Gastroesophageal sphincter (tissue), 4 donors: ENCODE results near the gene ORMDL3. TPM values are rescaled to one million over a fixed set of nuclear protein-coding genes. Genes with fewer than 3 reads are reported as not detected.

Source experiments
- ATAC-seq: fragments of 150-250 bp; one replicate; pipeline ENCODE4 v1.9.1; 2016; ENCODE audit warnings: mild to moderate bottlenecking, moderate library complexity
- H3K27ac ChIP-seq, 4 donors: fragments of 200-600 bp; sonication (generic) in 3 of 4; 1 replicate in 3 of 4; 2 replicates in 1 of 4; pipeline ENCODE4 v1.5.1; 2016 to 2019
- H3K27me3 ChIP-seq: fragments of 200-600 bp; sonication (generic); one replicate; pipeline ENCODE4 v1.5.1; 2019
- H3K36me3 ChIP-seq, 2 donors: fragments of 200-600 bp; sonication (generic); one replicate each; pipeline ENCODE4 v1.5.1; 2019; ENCODE audit warnings: control low read depth in 1 of 2
- H3K4me1 ChIP-seq, 3 donors: fragments of 200-600 bp; sonication (generic); 1 replicate in 2 of 3; 2 replicates in 1 of 3; pipeline ENCODE4 v1.5.1; 2016 to 2019; ENCODE audit warnings: control low read depth in 2 of 3
- H3K4me3 ChIP-seq, 2 donors: fragments of 200-600 bp; sonication (generic); one replicate each; pipeline ENCODE4 v1.5.1; 2019; ENCODE audit warnings: mild to moderate bottlenecking in 1 of 2, moderate library complexity in 1 of 2
- H3K9me3 ChIP-seq, 3 donors: fragments of 200-600 bp; sonication (generic); one replicate each; pipeline ENCODE4 v1.5.1; 2017 to 2019; ENCODE audit warnings: control low read depth in 2 of 3
- EP300 ChIP-seq: sonication (generic); formaldehyde crosslinking; IDR thresholded peaks from one replicate; pipeline ENCODE4 v1.6.1; 2017; ENCODE audit warnings: antibody characterized with exemption, mild to moderate bottlenecking
- POLR2A ChIP-seq, 2 donors: fragments of 450-650 bp; IDR thresholded peaks; one replicate each; pipeline ENCODE4 v1.6.1; 2017; ENCODE audit warnings: antibody characterized with exemption in 2 of 2, mild to moderate bottlenecking in 2 of 2, moderate library complexity in 1 of 2
- POLR2AphosphoS5 ChIP-seq: sonication (generic); formaldehyde crosslinking; IDR thresholded peaks from one replicate; pipeline ENCODE4 v1.6.1; 2017; ENCODE audit warnings: antibody characterized with exemption
- WGBS, 2 donors: methylation state at CpG; one replicate each; pipeline ENCODE4 v1.1.5; 2018; ENCODE audit warnings: low coverage in 1 of 2; 5-methylcytosine and 5-hydroxymethylcytosine counted together
- total RNA-seq, 4 donors: library from RNA; depleted of rRNA; stranded (reverse); fragments of >200 nt; gene quantifications; one replicate each; pipeline ENCODE4 v1.1.0, GENCODE V29; 2016
- TF ChIP-seq, protein P1 (sequence below), 4 experiments: fragments of 200-600 bp in 2 of 4; fragments of 450-650 bp in 2 of 4; sonication (generic) in 1 of 4; IDR thresholded peaks; one replicate each; pipeline ENCODE4 v1.5.1; 2017 to 2019; ENCODE audit warnings: antibody characterized with exemption in 4 of 4, mild to moderate bottlenecking in 2 of 4, moderate library complexity in 2 of 4

The ORMDL3 gene
- total RNA-seq, 4 donors from 2014 or later: 41.9 to 51.2 (median 46.9) TPM

DNA sequence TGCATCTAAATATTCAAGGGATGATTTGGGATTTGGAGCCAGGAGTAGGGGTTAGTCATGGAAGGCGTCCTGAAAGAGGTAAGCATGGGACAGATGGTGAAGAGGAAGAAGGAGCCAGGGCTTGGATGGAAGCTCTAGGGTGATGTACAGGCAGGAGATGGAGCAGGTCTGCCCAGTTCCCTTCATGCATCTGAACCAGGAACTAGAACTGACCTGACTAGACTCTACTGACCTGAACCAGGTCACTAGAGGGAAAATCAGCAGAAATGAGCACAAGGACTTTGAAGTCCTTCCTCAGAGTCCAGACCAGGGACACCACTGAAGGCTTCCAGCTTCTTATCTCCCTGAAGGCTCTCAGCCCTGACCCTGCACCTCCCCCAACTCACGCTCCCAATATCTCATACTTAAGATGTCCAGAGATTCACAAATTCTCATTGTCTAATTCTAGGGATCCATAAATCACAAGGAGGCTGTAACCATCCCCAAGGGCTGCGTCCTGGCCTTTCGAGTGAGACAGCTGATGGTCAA is 43.7 kb upstream of the ORMDL3 start:
- Histone ChIP-seq H3K36me3 (no peaks in the 10 kb centered on the region), H3K9me3 (no peaks in the 10 kb centered on the region), H3K4me1 (no peaks in the 10 kb centered on the region), H3K27me3 (peaks cover 59% of the 10 kb centered on the region), H3K27ac (no peak overlapping the region), H3K4me3 (no peak overlapping the region)
- ATAC-seq: no peak
- WGBS, 2 donors: 85 to 100% methylated on average over 1 to 2 of the region's 4 CpGs
- TF ChIP-seq EP300: no peak

DNA sequence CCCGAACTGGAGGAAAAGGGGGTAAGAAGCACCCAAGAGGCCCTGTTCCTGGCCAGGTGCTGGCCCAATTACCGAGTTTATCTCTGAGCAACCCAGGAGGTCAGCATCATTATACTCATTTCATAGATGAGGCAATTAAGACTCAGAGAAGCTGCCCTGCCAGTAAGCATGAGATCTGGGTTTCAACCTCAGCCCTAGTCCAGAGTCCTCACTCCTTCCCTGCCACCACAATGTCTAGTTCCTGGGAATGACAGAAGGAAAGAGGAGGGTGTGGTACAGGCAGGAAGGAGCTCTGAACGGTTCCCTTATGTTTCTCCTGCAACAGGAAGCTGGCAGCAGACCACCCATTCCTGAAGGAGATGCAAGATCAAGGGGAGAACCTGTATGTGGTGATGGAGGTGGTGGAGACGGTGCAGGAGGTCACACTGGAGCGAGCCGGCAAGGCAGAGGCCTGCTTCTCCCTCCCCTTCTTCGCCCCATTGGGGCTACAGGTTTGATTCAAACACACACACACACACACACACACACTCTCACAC is 42.8 kb upstream of the ORMDL3 start:
- TF ChIP-seq POLR2A (IDR thresholded peaks at IDR 0.05) (no peak), EP300 (no peak), POLR2AphosphoS5 (no peak)
- TF ChIP-seq, protein P1, sequence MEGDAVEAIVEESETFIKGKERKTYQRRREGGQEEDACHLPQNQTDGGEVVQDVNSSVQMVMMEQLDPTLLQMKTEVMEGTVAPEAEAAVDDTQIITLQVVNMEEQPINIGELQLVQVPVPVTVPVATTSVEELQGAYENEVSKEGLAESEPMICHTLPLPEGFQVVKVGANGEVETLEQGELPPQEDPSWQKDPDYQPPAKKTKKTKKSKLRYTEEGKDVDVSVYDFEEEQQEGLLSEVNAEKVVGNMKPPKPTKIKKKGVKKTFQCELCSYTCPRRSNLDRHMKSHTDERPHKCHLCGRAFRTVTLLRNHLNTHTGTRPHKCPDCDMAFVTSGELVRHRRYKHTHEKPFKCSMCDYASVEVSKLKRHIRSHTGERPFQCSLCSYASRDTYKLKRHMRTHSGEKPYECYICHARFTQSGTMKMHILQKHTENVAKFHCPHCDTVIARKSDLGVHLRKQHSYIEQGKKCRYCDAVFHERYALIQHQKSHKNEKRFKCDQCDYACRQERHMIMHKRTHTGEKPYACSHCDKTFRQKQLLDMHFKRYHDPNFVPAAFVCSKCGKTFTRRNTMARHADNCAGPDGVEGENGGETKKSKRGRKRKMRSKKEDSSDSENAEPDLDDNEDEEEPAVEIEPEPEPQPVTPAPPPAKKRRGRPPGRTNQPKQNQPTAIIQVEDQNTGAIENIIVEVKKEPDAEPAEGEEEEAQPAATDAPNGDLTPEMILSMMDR (IDR thresholded peaks at IDR 0.05): no peak
- no peak for ATAC-seq
- Histone ChIP-seq H3K27ac (no peak overlapping the region), H3K36me3 (no peaks in the 10 kb centered on the region), H3K9me3 (no peaks in the 10 kb centered on the region), H3K4me1 (no peaks in the 10 kb centered on the region), H3K27me3 (peaks cover 63% of the 10 kb centered on the region), H3K4me3 (no peak overlapping the region)
- 24 to 84% methylated on average over 3 to 6 of the region's 7 CpGs for WGBS, 2 donors

DNA sequence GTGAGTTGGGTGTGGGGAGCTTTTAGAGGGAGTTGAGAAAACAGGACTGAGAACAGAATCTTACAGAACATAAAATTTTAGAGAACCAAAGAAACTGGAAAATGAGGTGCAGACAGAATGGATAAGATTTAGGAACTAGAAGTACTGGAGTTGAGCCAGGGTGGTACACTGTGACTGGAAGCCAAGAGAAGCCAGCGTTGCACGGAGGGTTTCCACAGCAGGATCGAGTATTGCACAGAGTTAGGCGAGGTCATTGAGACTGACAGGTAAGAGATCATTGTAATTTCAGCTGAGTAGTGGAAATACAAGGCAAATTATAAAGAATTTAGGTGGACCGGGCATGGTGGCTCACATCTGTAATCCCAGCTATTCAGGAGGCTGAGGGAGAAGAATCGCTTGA is 42.0 kb upstream of the ORMDL3 start:
- WGBS, 2 donors: 79 to 88% methylated on average over 6 of the region's 6 CpGs
- Histone ChIP-seq H3K4me3 (no peak overlapping the region), H3K9me3 (no peaks in the 10 kb centered on the region), H3K27ac (no peak overlapping the region), H3K36me3 (no peaks in the 10 kb centered on the region), H3K4me1 (no peaks in the 10 kb centered on the region), H3K27me3 (peaks cover 63% of the 10 kb centered on the region)
- no peak for ATAC-seq
- TF ChIP-seq, protein P1 (IDR thresholded peaks at IDR 0.05): no peak
- TF ChIP-seq POLR2AphosphoS5 (no peak), POLR2A (IDR thresholded peaks at IDR 0.05) (no peak), EP300 (no peak)

DNA sequence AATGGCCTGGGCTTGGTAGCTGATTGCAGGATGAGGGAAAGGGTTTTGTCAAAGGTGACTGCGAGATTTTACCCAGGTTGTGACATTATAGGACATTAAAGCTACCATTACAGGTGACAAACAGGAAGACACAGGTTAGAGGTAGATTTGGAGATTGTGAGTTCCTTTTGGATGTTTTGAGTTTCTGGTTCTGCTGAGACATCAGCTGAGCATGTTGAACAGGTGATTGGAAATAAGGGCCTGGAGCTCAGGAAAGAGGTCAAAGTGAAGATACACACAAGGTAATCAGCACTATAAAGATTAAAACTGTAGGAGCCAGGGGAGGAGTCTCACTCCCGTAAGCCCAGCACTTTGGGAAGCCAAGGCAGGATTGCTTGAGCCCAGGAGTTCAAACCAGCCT is 41.4 kb upstream of the ORMDL3 start:
- TF ChIP-seq EP300 (no peak), POLR2AphosphoS5 (no peak)
- TF ChIP-seq, protein P1 (IDR thresholded peaks at IDR 0.05): no peak
- WGBS, 2 donors: 79 to 90% methylated on average over 1 to 2 of the region's 2 CpGs
- H3K27ac ChIP-seq: no peak overlapping the region
- H3K4me3 ChIP-seq: no peak overlapping the region
- no peaks in the 10 kb centered on the region for H3K36me3 ChIP-seq
- no peak for ATAC-seq
- H3K4me1 ChIP-seq: no peaks in the 10 kb centered on the region
- H3K27me3 ChIP-seq: peaks cover 61% of the 10 kb centered on the region
- no peaks in the 10 kb centered on the region for H3K9me3 ChIP-seq

DNA sequence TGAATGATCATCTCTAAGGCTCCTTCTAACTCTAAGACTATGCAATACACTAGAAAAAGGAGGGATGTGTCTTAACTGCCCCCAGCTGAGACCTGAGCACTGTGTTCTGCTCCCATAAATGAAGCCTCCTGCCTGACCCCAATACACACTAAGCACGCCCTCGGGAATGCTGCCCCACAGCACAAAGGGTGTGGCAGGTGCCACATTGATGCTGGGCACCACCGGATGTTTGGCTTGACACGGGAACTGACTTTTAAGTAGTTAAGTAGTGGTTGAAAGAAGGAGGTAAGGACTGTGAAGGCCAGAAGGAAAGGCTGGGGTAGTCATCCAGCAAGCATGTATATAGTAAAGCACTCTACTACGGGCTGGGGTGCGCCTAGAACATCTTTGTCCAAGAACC is 39.4 kb upstream of the ORMDL3 start:
- Histone ChIP-seq H3K36me3 (no peaks in the 10 kb centered on the region), H3K4me1 (no peaks in the 10 kb centered on the region), H3K4me3 (no peak overlapping the region), H3K27me3 (peaks cover 64% of the 10 kb centered on the region), H3K27ac (no peak overlapping the region), H3K9me3 (no peaks in the 10 kb centered on the region)
- TF ChIP-seq POLR2A (IDR thresholded peaks at IDR 0.05) (no peak), EP300 (no peak), POLR2AphosphoS5 (no peak)
- TF ChIP-seq, protein P1 (IDR thresholded peaks at IDR 0.05): no peak
- WGBS, 2 donors: 88% methylated on average over 4 of the region's 6 CpGs; no CpG with 5 or more reads in 1 of the 2 donors
- no peak for ATAC-seq
